ENCODE results near the gene CACNG8.

The CACNG8 gene

GRCh38 chr19:54021932-54022331 is 59.2 kb downstream of the CACNG8 start:
- no peak overlapping the region for H3K4me3 ChIP-seq (ENCODE audit: low read depth, low read length)
- no peak for TF ChIP-seq CTCF (IDR thresholded peaks at IDR 0.05; ENCODE audit: low read depth, low read length)

DNA sequence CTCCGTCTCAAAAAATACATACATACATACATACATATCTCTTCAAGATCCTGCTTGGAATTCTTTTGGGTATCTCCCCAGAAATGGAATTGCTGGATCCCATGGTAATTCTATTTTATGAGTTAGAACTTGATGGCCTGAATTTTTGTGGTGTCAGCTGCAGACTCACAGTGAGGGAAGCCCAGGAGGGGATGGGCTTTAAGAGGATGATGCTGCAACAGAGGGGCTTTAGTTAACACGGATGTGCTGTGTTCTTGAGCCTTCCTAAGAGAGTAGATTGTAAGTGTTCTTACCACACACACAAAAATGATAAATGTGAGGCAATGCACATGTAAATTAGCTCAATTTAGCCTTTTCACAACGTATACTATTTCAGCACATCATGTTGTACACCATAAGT is 60.5 kb downstream of the CACNG8 start:
- no peak for TF ChIP-seq CTCF (IDR thresholded peaks at IDR 0.05; ENCODE audit: low read depth, low read length)
- no peak overlapping the region for H3K4me3 ChIP-seq (ENCODE audit: low read depth, low read length)

- no peak for TF ChIP-seq CTCF (IDR thresholded peaks at IDR 0.05; ENCODE audit: low read depth, low read length)
Measured at GRCh38 chr19:54024660-54025059, 61.9 kb downstream of the CACNG8 start.

DNA sequence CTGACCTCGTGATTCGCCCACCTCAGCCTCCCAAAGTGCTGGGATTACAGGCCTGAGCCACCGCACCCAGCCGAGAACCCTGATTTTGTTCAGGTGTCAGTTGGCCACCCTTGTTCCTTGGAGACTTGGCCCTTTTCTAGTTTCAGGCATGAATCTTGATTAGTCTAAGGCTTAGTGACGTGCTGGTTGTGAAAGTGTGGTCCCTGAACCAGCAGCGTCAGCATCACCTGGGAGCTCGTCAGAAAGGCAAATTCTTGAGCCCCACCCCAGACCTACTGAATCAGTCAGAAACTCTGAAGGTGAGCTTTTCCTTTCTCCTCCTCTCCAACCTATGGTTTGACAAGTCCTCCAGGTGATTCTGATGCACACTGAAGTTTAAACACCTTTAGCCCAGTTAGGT is 63.9 kb downstream of the CACNG8 start:
- TF ChIP-seq CTCF (IDR thresholded peaks at IDR 0.05; ENCODE audit: low read depth, low read length): no peak
- no peak overlapping the region for H3K4me3 ChIP-seq (ENCODE audit: low read depth, low read length)

More at GRCh38 chr19:54024660-54025059, 61.9 kb downstream of the CACNG8 start:
- H3K4me3 ChIP-seq (ENCODE audit: low read depth, low read length): no peak overlapping the region

DNA sequence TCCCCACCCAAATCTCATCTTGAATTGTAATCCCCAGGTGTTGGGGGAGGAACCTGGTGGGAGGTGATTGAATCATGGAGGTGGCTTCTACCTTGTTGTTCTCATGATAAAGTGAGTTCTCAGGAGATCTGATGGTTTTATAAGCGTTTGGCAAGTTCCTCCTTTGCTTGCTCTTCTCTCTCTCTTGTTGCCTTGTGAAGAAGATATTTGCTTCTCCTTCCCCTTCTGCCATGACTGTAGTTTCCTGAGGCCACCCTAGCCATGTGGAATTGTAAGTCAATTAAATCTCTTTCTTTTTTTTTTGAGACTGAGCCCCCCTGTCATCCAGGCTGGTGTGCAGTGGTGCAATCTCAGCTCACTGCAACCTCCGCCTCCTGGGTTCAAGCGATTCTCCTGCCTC is 66.6 kb downstream of the CACNG8 start:
- no peak for TF ChIP-seq CTCF (IDR thresholded peaks at IDR 0.05; ENCODE audit: low read depth, low read length)
- H3K4me3 ChIP-seq (ENCODE audit: low read depth, low read length): no peak overlapping the region

- peak; percentile 66; the same call in 1 of the 2 replicates for TF ChIP-seq CTCF (IDR thresholded peaks at IDR 0.05; ENCODE audit: low read depth, low read length)
- no peak overlapping the region for H3K4me3 ChIP-seq (ENCODE audit: low read depth, low read length)
Measured at GRCh38 chr19:54029930-54030490, 67.3 kb downstream of the CACNG8 start.

GRCh38 chr19:54030895-54031586 is 68.3 kb downstream of the CACNG8 start:
- H3K4me3 ChIP-seq (ENCODE audit: low read depth, low read length): 0 out of 2 replicates have a peak overlapping the region, but pooled peaks have one; percentile 0
- TF ChIP-seq CTCF (IDR thresholded peaks at IDR 0.05; ENCODE audit: low read depth, low read length): peak; percentile 33

Measured in WI38 (cell line).